Erythroblast (primary cell): Measurements from ENCODE around the gene LDLRAD4.

Source experiments
- GATA1 ChIP-seq: IDR thresholded peaks from 2 replicates; pipeline ENCODE4 v1.6.1; 2011; ENCODE audit warnings: low read depth, mild to moderate bottlenecking, control low read depth, low read length, moderate library complexity
- POLR2A ChIP-seq: IDR thresholded peaks from 2 replicates; pipeline ENCODE4 v1.6.1; 2011; ENCODE audit warnings: mild to moderate bottlenecking, low read length

DNA sequence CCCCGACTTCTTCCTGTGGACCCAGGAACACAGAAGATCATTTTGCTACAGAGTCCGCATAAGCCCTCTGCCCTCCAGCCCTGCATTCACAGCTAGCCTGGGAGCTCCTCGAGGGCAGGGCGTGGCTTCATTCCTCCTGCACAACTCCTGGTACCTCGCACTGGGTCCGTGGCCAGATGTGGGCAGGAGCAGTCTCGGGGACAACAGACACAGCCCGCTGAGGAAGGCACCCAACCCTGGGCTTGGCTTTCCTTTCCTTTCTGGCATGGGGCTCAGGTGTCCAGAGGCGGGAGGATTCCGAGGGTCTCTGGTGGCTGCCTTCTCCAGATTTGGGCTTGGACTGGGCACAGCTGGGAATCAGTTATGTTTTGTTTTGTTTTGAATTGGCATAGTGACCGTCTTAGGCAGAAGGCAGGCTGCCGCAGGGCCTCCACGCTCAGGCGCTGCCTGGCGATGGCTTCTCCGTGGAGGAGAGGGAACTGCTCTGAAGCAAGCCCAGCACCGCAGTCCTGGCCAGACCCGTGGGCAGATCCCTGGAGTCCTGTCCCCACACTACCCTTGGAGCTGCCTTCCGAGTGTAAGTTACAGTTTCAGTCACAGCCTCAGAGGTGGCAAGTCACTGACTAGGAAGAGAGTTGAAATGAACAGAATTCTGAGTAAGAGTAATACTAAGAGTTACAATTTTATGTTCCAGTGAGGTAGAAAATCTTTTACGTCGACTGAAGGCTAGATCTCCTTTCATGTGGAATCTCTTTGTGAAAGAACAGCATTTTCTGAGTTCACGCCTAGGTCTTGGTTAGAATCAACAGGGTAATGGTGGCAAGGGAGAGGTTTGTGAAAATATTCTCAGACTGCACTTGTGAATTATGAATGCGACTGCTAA lies 47.9 kb downstream of the LDLRAD4 start:
- TF ChIP-seq POLR2A: no peak
- TF ChIP-seq GATA1: no peak
